ENCODE data around the gene B3GAT1.

- no peak for TF ChIP-seq CTCF (IDR thresholded peaks at IDR 0.05)
- TF ChIP-seq POLR2A (IDR thresholded peaks at IDR 0.05) = no peak
These were observed 31.8 kb downstream of the B3GAT1 start for GRCh38 chr11:134380229-134380628.

Measured in adrenal gland (tissue), 5 donors.